Measurements from ENCODE around the gene GCN1.
"Not testable (repeated sequence)": the region's sequence is repeated elsewhere in the genome, so short reads cannot be mapped to it uniquely, and the experiment has no call there.

Gene GCN1

GRCh38 chr12:120214626-120215356, 20.3 kb upstream of the GCN1 start:
- no peak for DNase-seq

- no peak for DNase-seq
Observed at GRCh38 chr12:120213758-120214157, 19.2 kb upstream of the GCN1 start.

- DNase-seq = not testable (repeated sequence)
Observed at GRCh38 chr12:120213182-120213581, 18.7 kb upstream of the GCN1 start.

GRCh38 chr12:120212301-120212700, 17.8 kb upstream of the GCN1 start:
- no peak for DNase-seq

- DNase-seq = no peak
Observed at GRCh38 chr12:120211904-120212283, 17.4 kb upstream of the GCN1 start.

GRCh38 chr12:120211243-120211903, 16.9 kb upstream of the GCN1 start:
- DNase-seq = no peak

GRCh38 chr12:120209851-120210250, 15.3 kb upstream of the GCN1 start:
- DNase-seq = no peak

GRCh38 chr12:120207227-120207626, 12.7 kb upstream of the GCN1 start:
- DNase-seq = no peak

GRCh38 chr12:120206781-120207180, 12.3 kb upstream of the GCN1 start:
- DNase-seq = not testable (repeated sequence)

GRCh38 chr12:120206228-120206627, 11.7 kb upstream of the GCN1 start:
- no peak for DNase-seq

- no peak for DNase-seq
Observed at GRCh38 chr12:120204171-120204570, 9.7 kb upstream of the GCN1 start.

- DNase-seq = no peak
Observed at GRCh38 chr12:120200364-120200800, 5.9 kb upstream of the GCN1 start.

GRCh38 chr12:120199595-120200306, 5.2 kb upstream of the GCN1 start:
- no peak for DNase-seq

- DNase-seq = no peak
Observed at GRCh38 chr12:120199025-120199424, 4.5 kb upstream of the GCN1 start.

- no peak for DNase-seq
Observed at GRCh38 chr12:120197542-120197887, 3.0 kb upstream of the GCN1 start.

- not testable (repeated sequence) for DNase-seq
Observed at GRCh38 chr12:120196817-120197541, 2.5 kb upstream of the GCN1 start.

GRCh38 chr12:120196363-120196762, 1.8 kb upstream of the GCN1 start:
- no peak for DNase-seq

- DNase-seq = no peak
Observed at GRCh38 chr12:120194226-120194533, 335 bp downstream of the GCN1 start.

- not testable (repeated sequence) for DNase-seq
Observed at GRCh38 chr12:120193286-120193685, 1.2 kb downstream of the GCN1 start.

- DNase-seq = no peak
Observed at GRCh38 chr12:120190985-120191480, 3.5 kb downstream of the GCN1 start.

- no peak for DNase-seq
Observed at GRCh38 chr12:120190386-120190785, 4.1 kb downstream of the GCN1 start.

GRCh38 chr12:120186654-120187053, 7.9 kb downstream of the GCN1 start:
- DNase-seq = no peak

- DNase-seq = no peak
Observed at GRCh38 chr12:120183211-120183631, 11.3 kb downstream of the GCN1 start.

Data from activated gamma-delta T cell (primary cell).